Mucosa of stomach (tissue), 1 donor: Measurements from ENCODE around the gene PDK2.

ENCODE experiments used
- H3K27me3 ChIP-seq: one replicate; pipeline ENCODE4 v1.7.0; 2013; ENCODE audit warnings: mild to moderate bottlenecking, low read length; ENCODE audit not compliant: control insufficient read depth, insufficient read depth
- H3K36me3 ChIP-seq: one replicate; pipeline ENCODE4 v1.7.0; 2013; ENCODE audit warnings: low read length; ENCODE audit not compliant: control insufficient read depth, insufficient read depth
- H3K4me1 ChIP-seq: one replicate; pipeline ENCODE4 v1.7.0; 2013; ENCODE audit warnings: mild to moderate bottlenecking, low read length; ENCODE audit not compliant: control insufficient read depth, insufficient read depth
- H3K4me3 ChIP-seq: one replicate; pipeline ENCODE4 v1.7.0; 2013; ENCODE audit warnings: low read length
- H3K9ac ChIP-seq: one replicate; pipeline ENCODE4 v1.7.0; 2013; ENCODE audit warnings: mild to moderate bottlenecking, low read length, moderate library complexity
- H3K9me3 ChIP-seq: one replicate; pipeline ENCODE4 v1.7.0; 2013; ENCODE audit warnings: mild to moderate bottlenecking, low read length, moderate library complexity; ENCODE audit not compliant: control insufficient read depth
- donor health status: Pancreatic carcinoma.

Gene PDK2

GRCh38 chr17:50161023-50161910, 66.1 kb downstream of the PDK2 start:
- peak overlapping the region; percentile 84 for H3K4me3 ChIP-seq
- peaks cover 15% of the 10 kb centered on the region for H3K4me1 ChIP-seq
- no peaks in the 10 kb centered on the region for H3K9me3 ChIP-seq
- peaks cover 5% of the 10 kb centered on the region for H3K27me3 ChIP-seq
- H3K36me3 ChIP-seq: no peaks in the 10 kb centered on the region
- peak overlapping the region; percentile 72 for H3K9ac ChIP-seq
